ENCODE data around the gene KLF6.

The KLF6 gene

GRCh38 chr10:3764626-3765112 lies 20.3 kb downstream of the KLF6 start:
- H3K36me3 ChIP-seq: no peaks in the 10 kb centered on the region
- peaks cover 4% of the 10 kb centered on the region; the same call in 1 of the 2 replicates for H3K4me1 ChIP-seq
- H3K9me3 ChIP-seq: no peaks in the 10 kb centered on the region
- no peak for DNase-seq
- TF ChIP-seq, protein P1, sequence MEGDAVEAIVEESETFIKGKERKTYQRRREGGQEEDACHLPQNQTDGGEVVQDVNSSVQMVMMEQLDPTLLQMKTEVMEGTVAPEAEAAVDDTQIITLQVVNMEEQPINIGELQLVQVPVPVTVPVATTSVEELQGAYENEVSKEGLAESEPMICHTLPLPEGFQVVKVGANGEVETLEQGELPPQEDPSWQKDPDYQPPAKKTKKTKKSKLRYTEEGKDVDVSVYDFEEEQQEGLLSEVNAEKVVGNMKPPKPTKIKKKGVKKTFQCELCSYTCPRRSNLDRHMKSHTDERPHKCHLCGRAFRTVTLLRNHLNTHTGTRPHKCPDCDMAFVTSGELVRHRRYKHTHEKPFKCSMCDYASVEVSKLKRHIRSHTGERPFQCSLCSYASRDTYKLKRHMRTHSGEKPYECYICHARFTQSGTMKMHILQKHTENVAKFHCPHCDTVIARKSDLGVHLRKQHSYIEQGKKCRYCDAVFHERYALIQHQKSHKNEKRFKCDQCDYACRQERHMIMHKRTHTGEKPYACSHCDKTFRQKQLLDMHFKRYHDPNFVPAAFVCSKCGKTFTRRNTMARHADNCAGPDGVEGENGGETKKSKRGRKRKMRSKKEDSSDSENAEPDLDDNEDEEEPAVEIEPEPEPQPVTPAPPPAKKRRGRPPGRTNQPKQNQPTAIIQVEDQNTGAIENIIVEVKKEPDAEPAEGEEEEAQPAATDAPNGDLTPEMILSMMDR (IDR thresholded peaks at IDR 0.05; ENCODE audit: low read depth, low read length): no peak
- no peak overlapping the region for H3K4me3 ChIP-seq (ENCODE audit: low read depth, low read length)
- peaks cover 3% of the 10 kb centered on the region for H3K27me3 ChIP-seq

DNA sequence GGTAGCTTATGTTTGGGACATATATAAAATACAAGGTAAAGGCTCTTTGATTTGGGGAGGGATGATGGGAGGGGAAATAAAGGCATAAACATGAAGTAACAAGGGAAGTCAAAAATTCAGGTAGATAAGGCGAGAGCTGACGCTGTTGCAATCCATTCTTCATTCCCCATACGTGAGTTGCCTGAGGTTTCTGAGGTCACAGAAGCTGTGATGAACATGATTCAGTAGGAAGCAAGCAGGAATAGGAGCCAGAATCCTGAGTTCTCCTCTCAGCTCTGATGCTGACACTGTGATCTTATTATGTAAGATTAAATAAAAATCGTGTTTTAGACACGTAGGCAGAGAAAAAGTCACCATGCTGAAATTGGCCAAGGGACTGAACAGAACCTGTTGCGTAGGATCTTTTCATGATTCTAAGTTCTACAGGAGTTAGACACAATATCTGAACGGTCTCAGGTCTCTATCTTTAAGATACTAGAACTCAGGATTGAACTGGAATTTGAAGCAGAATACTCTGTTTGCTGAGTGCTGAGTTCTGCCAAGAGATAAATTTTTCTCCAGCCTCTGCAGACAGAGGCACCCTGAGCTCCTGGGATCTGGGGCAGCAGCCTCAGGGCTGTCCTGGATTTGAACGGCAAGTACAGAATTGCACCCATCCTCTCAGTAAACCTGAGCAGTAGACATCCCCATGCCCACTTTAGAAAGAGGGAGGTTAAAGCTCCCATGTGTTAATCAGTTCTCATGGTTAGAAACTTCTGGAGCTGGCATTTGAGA lies 21.0 kb downstream of the KLF6 start:
- no peak overlapping the region for H3K4me3 ChIP-seq (ENCODE audit: low read depth, low read length)
- no peak for DNase-seq
- no peaks in the 10 kb centered on the region for H3K9me3 ChIP-seq
- no peaks in the 10 kb centered on the region for H3K36me3 ChIP-seq
- TF ChIP-seq, protein P1 (IDR thresholded peaks at IDR 0.05; ENCODE audit: low read depth, low read length): no peak
- H3K4me1 ChIP-seq: peaks cover 3% of the 10 kb centered on the region; the same call in 1 of the 2 replicates
- H3K27me3 ChIP-seq: peaks cover 7% of the 10 kb centered on the region

- H3K36me3 ChIP-seq: no peaks in the 10 kb centered on the region
- H3K4me3 ChIP-seq (ENCODE audit: low read depth, low read length): no peak overlapping the region
- H3K4me1 ChIP-seq: peaks cover 3% of the 10 kb centered on the region
- H3K27me3 ChIP-seq: peaks cover 7% of the 10 kb centered on the region
- H3K9me3 ChIP-seq: no peaks in the 10 kb centered on the region
- DNase-seq: no peak
- TF ChIP-seq, protein P1 (IDR thresholded peaks at IDR 0.05; ENCODE audit: low read depth, low read length): no peak
Measured at GRCh38 chr10:3763035-3763456, 22.0 kb downstream of the KLF6 start.

- DNase-seq: no peak
- Histone ChIP-seq H3K36me3 (no peaks in the 10 kb centered on the region), H3K4me1 (peaks cover 7% of the 10 kb centered on the region), H3K27me3 (peaks cover 7% of the 10 kb centered on the region), H3K9me3 (no peaks in the 10 kb centered on the region), H3K4me3 (ENCODE audit: low read depth, low read length) (no peak overlapping the region)
- TF ChIP-seq, protein P1 (IDR thresholded peaks at IDR 0.05; ENCODE audit: low read depth, low read length): no peak
Measured at GRCh38 chr10:3762309-3762708, 22.7 kb downstream of the KLF6 start.

DNA sequence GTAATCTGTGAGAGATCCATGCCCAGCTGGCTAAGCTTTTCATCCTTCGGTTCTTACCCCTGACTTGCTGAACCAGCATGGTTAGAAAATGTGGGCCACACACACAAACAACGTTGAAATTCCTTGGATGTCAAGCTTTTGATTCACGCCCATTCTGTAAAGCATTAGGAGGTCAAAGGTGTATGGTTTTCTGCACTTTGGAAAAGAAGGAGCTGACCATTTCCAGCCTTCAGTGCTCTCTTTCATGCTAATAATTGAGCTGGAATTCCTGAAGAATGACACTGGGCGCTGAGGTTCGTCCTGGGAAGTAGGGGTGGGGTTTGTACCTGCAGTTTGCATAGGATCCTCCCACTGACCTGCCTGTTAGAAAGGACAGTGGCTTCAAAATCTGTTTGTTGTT lies 23.1 kb downstream of the KLF6 start:
- H3K4me1 ChIP-seq: peaks cover 11% of the 10 kb centered on the region

More for the DNA sequence above, 23.1 kb downstream of the KLF6 start:
- Histone ChIP-seq H3K36me3 (no peaks in the 10 kb centered on the region), H3K9me3 (no peaks in the 10 kb centered on the region), H3K27me3 (peaks cover 7% of the 10 kb centered on the region), H3K4me3 (ENCODE audit: low read depth, low read length) (no peak overlapping the region)
- no peak for DNase-seq
- TF ChIP-seq, protein P1 (IDR thresholded peaks at IDR 0.05; ENCODE audit: low read depth, low read length): no peak

All from BE2C (cell line).